HEK293 (cell line): Measurements from ENCODE around the gene HDDC2.
A peak's percentile ranks its signal among the peaks of the same experiment; 100 is the strongest.

Experiments
- CTCF ChIP-seq: fragments of 450-650 bp; formaldehyde crosslinking; IDR thresholded peaks from 2 replicates; pipeline ENCODE4 v1.5.1; 2016; ENCODE audit warnings: missing biosample characterization, missing genetic modification characterization
- EGR2 ChIP-seq: fragments of 450-650 bp; formaldehyde crosslinking; IDR thresholded peaks from 2 replicates; pipeline ENCODE4 v1.5.1; 2016; ENCODE audit warnings: low read depth, missing biosample characterization, missing genetic modification characterization
- MYNN ChIP-seq: fragments of 450-650 bp; formaldehyde crosslinking; IDR thresholded peaks from 2 replicates; pipeline ENCODE4 v1.5.1; 2016; ENCODE audit warnings: missing biosample characterization, missing genetic modification characterization, borderline replicate concordance
- TSHZ1 ChIP-seq: fragments of 450-650 bp; formaldehyde crosslinking; IDR thresholded peaks from 2 replicates; pipeline ENCODE4 v1.5.1; 2016; ENCODE audit warnings: missing biosample characterization, missing genetic modification characterization, borderline replicate concordance
- ZBTB49 ChIP-seq: fragments of 450-650 bp; formaldehyde crosslinking; IDR thresholded peaks from 2 replicates; pipeline ENCODE4 v1.5.1; 2016; ENCODE audit warnings: missing biosample characterization, missing genetic modification characterization, low read depth
- ZNF121 ChIP-seq: fragments of 450-650 bp; formaldehyde crosslinking; IDR thresholded peaks from 2 replicates; pipeline ENCODE4 v1.5.1; 2016; ENCODE audit warnings: missing biosample characterization, missing genetic modification characterization
- ZNF239 ChIP-seq: fragments of 450-650 bp; formaldehyde crosslinking; IDR thresholded peaks from 2 replicates; pipeline ENCODE4 v1.5.1; 2016; ENCODE audit warnings: missing biosample characterization, missing genetic modification characterization
- ZNF274 ChIP-seq, 2 experiments: fragments of 200-500 bp in 1 of 2; fragments of 450-650 bp in 1 of 2; sonication (Bioruptor generic) in 1 of 2; formaldehyde crosslinking in 1 of 2; IDR thresholded peaks; 2 replicates each; pipeline versions ENCODE4 v1.5.1 to v1.6.1; 2014 to 2016; ENCODE audit warnings: borderline replicate concordance in 1 of 2, inconsistent platforms in 1 of 2, low read length in 1 of 2, missing biosample characterization in 1 of 2, missing genetic modification characterization in 1 of 2
- ZNF548 ChIP-seq: fragments of 450-650 bp; formaldehyde crosslinking; IDR thresholded peaks from 2 replicates; pipeline ENCODE4 v1.5.1; 2016; ENCODE audit warnings: missing biosample characterization, missing genetic modification characterization
- ZNF654 ChIP-seq: fragments of 450-650 bp; formaldehyde crosslinking; IDR thresholded peaks from 2 replicates; pipeline ENCODE4 v1.5.1; 2016; ENCODE audit warnings: low read depth, missing biosample characterization, missing genetic modification characterization
- ZNF660 ChIP-seq: fragments of 450-650 bp; IDR thresholded peaks from 2 replicates; pipeline ENCODE4 v1.5.1; 2018; ENCODE audit warnings: missing biosample characterization, mild to moderate bottlenecking, missing genetic modification characterization
- ZNF843 ChIP-seq: fragments of 450-650 bp; formaldehyde crosslinking; IDR thresholded peaks from 2 replicates; pipeline ENCODE4 v1.5.1; 2016; ENCODE audit warnings: missing biosample characterization, missing genetic modification characterization

GRCh38 chr6:125301435-125302391 is at the start of gene HDDC2:
- TF ChIP-seq CTCF (tag by site-specific recombination), result no peak; the same call in 1 of the 2 replicates
- peak; percentile 78 for TF ChIP-seq ZNF660
- no peak for TF ChIP-seq ZBTB49 (tag by site-specific recombination)
- no peak for TF ChIP-seq ZNF274 (IDR thresholded peaks at IDR 0.05; ENCODE audit: low read length)
- TF ChIP-seq ZNF274 (tag by site-specific recombination; IDR thresholded peaks at IDR 0.05; ENCODE audit: borderline replicate concordance), result no peak
- TF ChIP-seq ZNF654 (tag by site-specific recombination), result no peak
- TF ChIP-seq ZNF121, result peak; percentile 21; the same call in 1 of the 2 replicates
- TF ChIP-seq EGR2 (tag by site-specific recombination), result peak; percentile 98
- no peak for TF ChIP-seq ZNF239 (tag by site-specific recombination)
- no peak for TF ChIP-seq TSHZ1 (tag by site-specific recombination)
- TF ChIP-seq ZNF843, result peak; percentile 45; the same call in 1 of the 2 replicates
- peak; percentile 58; the same call in 1 of the 2 replicates for TF ChIP-seq MYNN (tag by site-specific recombination)
- no peak for TF ChIP-seq ZNF548
